GM18499 (cell line): ENCODE measurements around the gene CDH2.

Experiments used
- ATAC-seq: cut with Tn5 transposase; IDR thresholded peaks from one replicate; pipeline ENCODE4 v1.9.1; 2021; ENCODE audit warnings: moderate number of reproducible peaks; ENCODE audit not compliant: insufficient read depth, unreplicated experiment

The CDH2 gene

DNA sequence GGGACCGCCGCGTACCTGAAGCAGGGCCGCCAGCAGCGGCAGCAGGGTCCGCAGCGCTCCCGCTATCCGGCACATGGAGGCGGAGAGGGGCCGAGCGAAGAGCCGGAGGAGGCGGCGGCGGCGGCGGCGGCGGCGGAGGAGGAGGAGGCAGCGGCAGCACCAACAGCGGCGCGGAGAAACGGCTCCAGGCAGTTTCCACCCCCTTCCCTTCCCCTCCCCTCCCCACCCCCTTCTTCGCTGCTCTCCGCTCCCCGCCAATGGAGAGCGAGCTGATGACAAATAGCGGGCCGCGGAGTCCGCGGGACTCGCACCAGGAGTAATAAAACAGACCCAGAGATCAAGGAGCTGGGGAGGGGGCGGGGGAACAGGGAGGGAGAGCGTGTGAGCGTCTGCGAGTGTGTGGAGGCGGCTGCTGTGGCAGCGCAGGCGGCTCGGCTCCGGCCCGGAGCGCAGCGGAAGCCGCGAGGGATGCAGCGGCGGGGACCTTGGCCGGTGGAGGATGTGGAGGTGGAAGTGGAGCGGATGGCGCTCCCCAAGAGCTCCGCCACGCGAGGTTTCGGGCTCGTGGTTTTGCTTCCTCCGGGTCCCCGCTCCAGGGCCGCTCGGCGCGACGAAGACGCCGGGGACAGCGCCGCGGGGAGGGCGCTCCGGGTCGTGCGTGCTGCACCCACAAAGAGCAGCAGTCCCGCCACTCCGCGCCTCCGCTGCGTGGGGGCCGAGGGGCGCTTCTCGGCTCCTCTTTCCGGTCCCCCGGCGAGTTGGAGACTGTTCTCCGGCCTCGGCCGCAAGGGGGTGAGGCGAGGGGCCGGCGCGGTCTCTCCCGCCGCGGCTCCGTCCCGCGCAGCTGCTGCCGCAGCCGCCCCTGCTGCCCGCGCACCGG is at the start of gene CDH2:
Gene CDH2 (minus strand): TSS at position 183 of the 880 bp plus-strand sequence. CDS start 108 bp downstream, at position 75.
- no peak for ATAC-seq

GRCh38 chr18:28212060-28212459 is 35.1 kb upstream of the CDH2 start:
- ATAC-seq, result no peak

DNA sequence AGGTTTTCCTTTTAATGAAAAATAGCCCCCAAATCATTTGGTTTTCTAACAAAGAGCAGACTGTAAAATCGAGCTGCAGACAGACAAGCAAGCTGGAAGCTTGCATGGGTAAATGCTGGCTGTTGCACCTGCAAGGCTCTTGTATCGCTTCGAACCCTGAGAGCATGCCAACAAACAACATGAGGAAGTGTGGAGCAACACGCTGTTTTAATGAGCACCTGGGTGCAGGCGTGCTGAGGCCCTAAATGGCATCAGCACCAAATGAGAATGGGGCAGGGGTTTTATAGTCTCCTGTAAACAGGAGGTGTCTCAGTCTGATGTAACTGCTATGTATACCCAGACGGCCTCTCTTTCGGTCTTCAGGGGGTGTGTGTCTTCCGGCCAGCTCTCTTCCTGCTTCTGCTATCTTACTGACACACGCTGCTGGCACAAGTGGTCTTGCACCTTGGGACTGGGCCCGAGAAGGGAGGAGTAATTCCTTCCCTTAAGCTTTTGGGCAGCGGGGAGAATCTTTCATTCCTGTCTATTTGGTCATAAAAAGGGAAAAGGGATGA is 31.9 kb upstream of the CDH2 start:
- no peak for ATAC-seq

- no peak for ATAC-seq
Measured at GRCh38 chr18:28208268-28208667, 31.3 kb upstream of the CDH2 start.

- ATAC-seq, result no peak
Measured at GRCh38 chr18:28204154-28204553, 27.2 kb upstream of the CDH2 start.

- no peak for ATAC-seq
Measured at GRCh38 chr18:28201056-28201455, 24.1 kb upstream of the CDH2 start.

DNA sequence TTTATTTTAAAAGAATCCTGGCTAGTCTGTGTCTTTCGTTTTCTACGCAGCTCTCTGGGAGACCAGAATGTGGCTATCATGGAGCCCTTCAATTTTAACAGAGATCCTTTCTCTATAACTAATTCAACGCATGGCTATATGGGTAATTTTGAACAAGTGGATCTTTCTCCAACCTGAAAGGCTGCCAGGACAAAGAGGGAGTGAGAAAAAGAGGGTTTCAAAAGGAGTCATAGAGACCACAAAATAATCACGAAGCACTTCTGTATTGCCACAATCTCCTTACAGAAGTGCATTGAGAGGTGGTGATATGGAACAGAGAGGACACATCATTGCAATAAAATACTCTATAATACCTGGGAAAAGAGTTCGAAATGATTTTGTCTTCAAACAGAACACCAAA is 21.7 kb upstream of the CDH2 start:
- ATAC-seq, result no peak

DNA sequence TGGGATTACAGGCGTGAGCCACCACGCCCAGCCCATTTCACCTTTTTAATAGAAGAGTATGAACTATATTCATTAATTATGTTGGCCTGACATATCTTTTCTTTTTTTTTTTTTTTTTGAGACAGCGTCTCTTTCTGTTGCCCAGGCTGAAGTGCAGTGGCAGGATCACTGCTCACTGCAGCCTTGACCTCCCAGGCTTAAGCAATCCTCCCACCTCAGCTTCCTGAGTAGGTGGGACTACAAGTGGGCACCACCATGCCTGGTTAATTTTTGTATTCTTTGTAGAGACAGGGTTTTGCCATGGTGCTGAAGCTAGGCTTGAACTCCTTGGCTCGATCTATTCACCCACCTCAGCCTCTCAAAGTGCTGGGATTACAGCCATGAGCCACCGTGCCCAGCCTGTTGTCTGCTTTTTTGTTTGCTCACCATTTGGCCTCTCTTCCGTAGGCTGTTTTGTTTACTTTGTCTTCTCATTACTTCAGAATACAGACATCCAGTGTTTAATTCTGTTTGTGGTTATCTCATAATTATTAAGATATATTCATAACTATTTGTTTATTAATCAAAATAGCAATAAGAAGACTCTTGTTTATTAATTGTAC is 16.3 kb upstream of the CDH2 start:
- no peak for ATAC-seq

DNA sequence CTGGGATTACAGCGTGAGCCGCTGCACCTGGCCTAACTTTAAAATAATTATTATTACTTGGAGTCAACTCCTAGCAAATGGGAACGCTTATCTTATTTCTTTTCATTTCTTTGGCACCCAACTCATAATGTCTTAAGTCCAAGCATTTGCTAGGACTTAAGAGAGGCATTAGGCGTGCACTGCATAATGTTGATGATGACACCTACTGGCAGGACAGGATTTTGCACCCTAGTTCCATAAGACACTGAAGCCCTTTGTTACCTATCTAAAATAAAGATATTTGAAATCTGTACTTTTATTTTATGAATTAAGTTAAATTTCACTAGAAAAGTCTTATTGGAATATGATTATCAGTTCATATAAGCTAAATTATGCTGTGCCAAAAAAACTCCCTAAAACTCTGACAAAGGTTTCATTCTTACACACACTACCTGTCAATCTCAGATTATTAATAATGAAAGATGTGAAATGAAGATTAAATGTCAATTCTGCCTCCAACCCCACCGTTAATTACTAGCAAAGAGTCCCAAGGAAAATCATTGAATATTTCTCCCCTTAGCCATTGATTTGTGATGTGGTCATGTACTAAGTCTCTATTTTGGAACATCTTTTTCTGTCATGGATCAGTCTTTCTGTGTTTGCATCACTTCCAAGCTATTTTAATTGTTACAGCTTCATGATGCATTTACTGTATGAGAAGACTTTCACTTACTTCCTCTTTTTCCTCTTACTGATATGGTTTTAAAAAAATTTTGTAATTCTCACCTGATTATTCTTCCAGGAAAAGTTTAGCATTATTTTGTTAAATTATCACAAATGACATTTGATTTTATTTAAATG is 12.7 kb upstream of the CDH2 start:
- ATAC-seq, result no peak

DNA sequence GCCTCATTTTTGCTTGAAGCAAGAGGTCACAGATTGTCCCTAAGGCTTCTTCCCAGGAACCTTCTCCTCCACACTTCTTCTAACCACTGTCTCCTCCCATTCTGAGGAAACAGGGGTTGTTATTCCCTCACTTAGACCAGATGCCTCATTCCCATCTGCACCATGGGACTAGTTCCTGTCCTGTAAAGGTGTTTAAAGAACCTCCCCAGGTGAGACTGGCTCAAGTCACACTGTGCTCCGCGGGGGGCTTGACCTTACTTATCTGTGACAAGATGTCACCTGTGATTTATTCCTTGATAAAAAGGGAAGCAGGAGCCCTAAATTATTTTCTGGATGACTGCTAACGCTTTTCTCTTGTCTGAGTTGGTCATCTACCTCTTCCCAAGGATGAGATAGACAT is 8.2 kb upstream of the CDH2 start:
- no peak for ATAC-seq

DNA sequence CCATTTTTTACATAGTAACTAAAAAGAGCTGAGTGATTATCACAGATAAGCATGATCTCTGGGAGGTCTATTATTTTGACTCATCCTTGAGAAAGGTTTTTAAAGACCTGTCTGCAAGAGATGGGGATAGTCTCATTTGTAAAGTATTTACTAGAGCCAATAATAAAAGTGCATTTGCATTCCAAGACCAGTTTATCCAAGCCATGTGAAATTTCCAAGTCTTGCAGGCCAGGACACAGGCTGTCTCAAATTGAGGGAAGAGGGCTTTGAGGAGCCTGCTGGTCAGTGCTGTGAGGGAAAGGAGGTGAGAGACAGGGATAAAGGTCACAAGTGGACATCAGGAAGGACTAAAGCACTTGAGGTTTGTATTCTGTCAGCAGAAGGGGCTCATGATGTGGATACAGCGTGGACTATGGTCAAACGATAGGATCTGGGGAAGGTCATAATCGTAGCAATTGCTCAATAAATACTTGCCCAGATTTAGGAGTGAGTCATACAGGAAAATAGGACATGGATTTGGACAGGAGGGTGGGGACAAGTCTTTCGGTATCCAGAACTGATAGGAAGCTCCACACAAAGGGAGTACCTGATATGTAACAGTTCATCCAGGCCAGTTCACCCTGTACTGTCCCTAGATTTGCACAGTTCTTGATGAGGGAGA is 6.6 kb upstream of the CDH2 start:
- ATAC-seq, result no peak

- no peak for ATAC-seq
Measured at GRCh38 chr18:28181616-28182015, 4.7 kb upstream of the CDH2 start.

DNA sequence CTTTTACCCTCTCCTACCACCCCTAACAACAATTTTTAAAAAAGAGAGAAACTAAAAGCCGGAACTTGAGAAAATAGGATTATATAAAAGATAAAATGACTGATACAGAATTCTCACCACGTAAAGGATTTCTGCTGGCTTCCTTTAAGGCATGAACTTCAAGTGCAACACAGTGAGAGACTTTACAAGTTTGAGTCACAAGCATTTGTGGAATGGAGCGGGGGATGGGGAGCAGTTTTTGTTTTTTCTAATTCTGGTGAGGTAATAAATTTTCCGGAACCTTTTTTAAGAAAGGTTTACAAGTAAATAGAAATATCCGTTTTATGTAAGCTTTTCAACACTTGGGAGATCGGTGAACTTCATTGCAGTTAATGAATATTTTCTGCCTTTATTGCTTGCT is 1.8 kb upstream of the CDH2 start:
- ATAC-seq, result no peak

DNA sequence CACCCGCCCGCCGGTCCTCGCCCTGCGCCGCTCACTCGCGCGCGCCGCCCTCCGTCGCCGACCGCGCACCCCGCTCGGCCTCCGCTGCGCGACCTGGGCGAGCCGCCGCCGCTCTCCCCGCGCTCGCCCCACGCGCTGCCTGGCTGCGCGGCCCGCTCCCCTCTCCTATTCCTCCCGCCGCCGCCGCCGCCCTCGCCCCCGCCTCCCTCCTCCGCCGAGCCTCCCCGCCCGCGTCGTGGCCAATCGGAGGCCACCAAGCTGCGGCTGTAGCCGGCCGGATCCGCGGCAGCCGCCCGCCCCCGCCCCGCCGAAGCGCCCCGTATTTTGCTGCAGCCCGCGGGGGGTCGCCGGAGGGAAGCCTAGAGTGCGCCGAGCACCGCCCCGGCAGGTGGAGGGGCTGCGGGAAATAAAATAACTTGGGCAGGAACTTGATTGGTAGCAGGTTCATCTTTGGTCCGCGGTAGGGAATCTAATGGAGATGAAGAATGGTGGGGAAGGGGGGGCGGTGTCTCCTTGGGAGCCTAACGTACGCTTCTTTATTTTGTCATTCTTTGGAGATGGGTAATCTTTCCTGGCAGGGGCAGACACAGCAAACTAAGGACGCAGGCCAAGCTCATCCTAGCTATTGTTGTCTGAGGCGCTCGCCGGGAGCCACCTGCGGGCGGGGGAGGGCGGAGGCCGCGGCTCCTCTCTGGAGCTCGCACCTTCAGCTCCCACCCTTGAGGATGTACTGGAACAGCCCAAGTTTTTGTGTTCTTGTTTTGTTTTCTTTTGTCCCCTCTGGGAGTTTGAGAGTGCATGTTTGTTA is 1.1 kb upstream of the CDH2 start:
- ATAC-seq, result no peak

DNA sequence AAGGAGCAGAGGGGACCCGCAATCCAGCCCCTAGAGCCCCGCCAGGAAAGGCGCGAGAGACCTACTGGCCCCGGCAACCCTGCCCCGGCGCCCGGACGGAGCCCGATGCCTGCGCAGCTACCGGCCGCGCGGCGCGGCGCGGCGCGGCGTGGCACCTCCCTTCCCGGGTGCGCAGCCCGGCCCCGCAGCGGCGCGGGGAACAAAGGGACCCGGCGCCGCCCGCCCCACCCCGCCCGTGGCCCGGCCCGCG is 307 bp downstream of the CDH2 start:
- no peak for ATAC-seq

DNA sequence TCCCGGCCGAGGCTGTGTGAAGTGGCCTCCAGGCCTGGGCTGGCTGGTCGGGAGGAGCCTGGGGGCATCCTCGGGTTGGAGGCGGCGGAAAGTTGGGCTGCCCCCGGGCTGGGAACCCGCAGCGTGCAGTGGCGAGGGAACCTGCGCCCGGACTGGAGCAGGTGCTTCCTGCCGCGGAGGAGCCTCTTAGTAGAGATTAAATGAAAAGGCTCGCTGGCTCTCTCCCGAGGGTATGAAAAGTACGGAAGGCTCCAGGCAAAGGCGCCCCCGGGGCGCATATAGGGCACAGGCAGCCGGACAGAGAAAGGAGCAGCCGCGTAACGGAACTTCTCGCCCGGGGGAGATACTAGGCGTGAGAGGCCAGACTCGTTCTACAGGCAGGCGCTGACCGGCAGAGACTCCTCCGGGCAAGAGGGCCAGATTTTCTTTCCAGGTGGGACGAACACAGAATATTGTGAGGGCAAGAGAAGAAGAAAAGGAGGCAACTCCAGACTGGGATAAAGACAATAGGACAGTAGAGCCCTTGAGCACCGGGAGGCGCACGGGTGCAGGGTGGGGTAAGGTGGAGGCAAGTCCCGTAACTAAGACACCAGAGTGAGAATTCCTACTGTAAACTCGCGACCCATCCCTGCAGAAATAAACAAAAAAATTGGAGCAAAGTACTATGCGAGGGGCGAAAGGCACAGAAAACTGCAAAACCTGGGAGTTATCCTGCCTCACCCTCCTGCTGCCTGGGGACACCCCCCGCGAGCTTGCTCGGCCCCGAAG is 816 bp downstream of the CDH2 start:
- ATAC-seq, result no peak

DNA sequence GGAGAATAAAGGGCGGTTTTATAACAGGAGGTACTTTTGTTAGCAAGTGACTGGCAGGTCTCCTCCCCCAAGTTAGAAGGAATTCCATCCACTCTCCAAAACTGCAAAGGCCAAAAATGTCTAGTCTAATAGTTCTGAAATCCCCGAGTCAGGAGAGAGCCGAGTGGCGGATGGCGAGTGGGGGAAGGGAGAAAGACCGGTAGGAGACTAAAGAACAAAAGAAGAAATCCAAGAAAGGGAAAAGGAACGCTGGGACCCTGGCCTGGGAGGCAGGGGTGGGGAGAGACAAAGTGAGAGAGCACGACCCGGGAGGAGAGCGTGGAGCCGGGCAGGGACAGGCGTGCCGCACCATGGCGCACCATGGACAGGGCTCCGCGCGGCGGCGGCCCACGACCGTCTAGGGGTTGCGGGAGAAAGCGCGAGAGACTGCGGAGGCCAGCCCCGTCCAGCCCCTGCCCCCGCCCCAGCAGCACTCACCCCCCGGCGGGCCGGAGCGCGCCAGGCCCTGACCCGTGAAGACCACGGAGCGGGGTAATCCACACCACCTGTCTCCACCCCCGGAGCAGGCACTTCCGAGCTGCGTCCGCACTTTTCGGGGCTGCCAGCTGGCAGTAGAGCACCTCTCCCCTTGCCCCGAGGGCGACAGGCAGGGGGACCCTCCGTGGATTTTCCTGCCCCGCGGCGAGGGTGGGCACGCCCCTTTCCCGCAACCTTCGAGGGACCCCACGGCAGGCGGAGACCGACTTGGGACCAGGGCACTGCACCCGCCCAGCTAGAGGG is 1.6 kb downstream of the CDH2 start:
- ATAC-seq, result no peak

DNA sequence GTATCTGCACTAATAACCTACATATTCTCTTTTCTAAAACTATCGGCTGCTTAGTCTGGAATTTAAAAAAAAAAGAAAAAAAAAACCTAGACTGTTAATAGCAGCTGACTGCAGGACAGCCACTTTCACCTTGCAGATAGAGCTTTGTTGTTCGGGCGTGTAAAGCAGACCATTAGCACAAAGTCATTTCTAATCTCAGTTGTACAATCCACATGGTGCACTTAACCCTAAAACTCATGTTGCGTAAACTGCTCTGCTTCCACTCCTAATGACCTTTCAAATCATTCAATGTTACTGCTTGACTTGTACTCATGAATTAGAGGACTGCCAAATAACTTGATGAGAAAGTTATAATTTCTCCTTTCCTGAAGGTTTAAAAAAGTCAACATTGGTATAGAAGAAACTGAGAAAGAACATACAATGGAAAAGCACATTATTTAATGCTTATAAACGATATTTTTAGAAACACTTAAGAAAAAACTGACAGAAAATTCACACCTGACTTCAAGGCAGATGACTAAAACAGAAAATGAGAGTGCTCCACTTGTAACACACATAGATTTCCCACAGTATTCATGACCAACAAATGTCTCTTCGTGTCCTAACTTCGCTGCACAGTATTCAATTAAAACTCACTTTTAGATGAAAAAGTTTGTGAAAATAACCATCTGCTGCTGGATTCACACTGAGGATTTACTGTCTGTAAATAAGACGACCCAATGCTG is 2.6 kb downstream of the CDH2 start:
- ATAC-seq, result no peak
